KMS-11 (cell line): ENCODE measurements around the gene C5orf52.

Experiments used
- H2AFZ ChIP-seq: fragments of 200-600 bp; sonication (generic); 2 replicates; pipeline ENCODE4 v1.6.1; 2016; ENCODE audit warnings: antibody characterized with exemption, mixed run types, low read depth
- H3K27ac ChIP-seq: fragments of 200-600 bp; sonication (generic); 2 replicates; pipeline ENCODE4 v1.6.1; 2016; ENCODE audit warnings: mild to moderate bottlenecking, mixed run types
- H3K27me3 ChIP-seq: fragments of 200-600 bp; sonication (generic); 2 replicates; pipeline ENCODE4 v1.6.1; 2017; ENCODE audit warnings: mild to moderate bottlenecking, low read depth, mixed run types, moderate library complexity; ENCODE audit not compliant: insufficient read depth
- H3K36me3 ChIP-seq: fragments of 200-600 bp; sonication (generic); 2 replicates; pipeline ENCODE4 v1.6.1; 2017; ENCODE audit warnings: mild to moderate bottlenecking, mixed run types; ENCODE audit not compliant: insufficient read depth
- H3K4me1 ChIP-seq: fragments of 200-600 bp; sonication (generic); 2 replicates; pipeline ENCODE4 v1.6.1; 2016; ENCODE audit warnings: mild to moderate bottlenecking, low read depth, mixed run types; ENCODE audit not compliant: poor library complexity, severe bottlenecking
- H3K4me2 ChIP-seq: fragments of 200-600 bp; sonication (generic); 2 replicates; pipeline ENCODE4 v1.7.0; 2016; ENCODE audit warnings: mild to moderate bottlenecking, mixed run types
- H3K4me3 ChIP-seq: fragments of 200-600 bp; sonication (generic); IDR thresholded peaks from 2 replicates; pipeline ENCODE4 v1.6.1; 2017; ENCODE audit warnings: low read depth, low read length, mixed read lengths; ENCODE audit not compliant: insufficient read depth
- H3K79me2 ChIP-seq: fragments of 200-600 bp; sonication (generic); 2 replicates; pipeline ENCODE4 v1.6.1; 2016; ENCODE audit warnings: low read depth, mixed run types; ENCODE audit not compliant: insufficient read depth
- H3K9ac ChIP-seq: fragments of 200-600 bp; sonication (generic); 2 replicates; pipeline ENCODE4 v1.6.1; 2016; ENCODE audit warnings: mild to moderate bottlenecking, mixed run types
- H4K20me1 ChIP-seq: fragments of 200-600 bp; sonication (generic); 2 replicates; pipeline ENCODE4 v1.6.1; 2016; ENCODE audit warnings: mild to moderate bottlenecking, mixed run types; ENCODE audit not compliant: insufficient read depth
- TF ChIP-seq, protein P1 (sequence below): fragments of 200-600 bp; sonication (generic); conservative IDR thresholded peaks from 2 replicates; pipeline ENCODE4 v1.6.1; 2017; ENCODE audit warnings: low read depth, mild to moderate bottlenecking, antibody characterized with exemption, low read length, moderate library complexity, mixed read lengths

C5orf52 gene

DNA sequence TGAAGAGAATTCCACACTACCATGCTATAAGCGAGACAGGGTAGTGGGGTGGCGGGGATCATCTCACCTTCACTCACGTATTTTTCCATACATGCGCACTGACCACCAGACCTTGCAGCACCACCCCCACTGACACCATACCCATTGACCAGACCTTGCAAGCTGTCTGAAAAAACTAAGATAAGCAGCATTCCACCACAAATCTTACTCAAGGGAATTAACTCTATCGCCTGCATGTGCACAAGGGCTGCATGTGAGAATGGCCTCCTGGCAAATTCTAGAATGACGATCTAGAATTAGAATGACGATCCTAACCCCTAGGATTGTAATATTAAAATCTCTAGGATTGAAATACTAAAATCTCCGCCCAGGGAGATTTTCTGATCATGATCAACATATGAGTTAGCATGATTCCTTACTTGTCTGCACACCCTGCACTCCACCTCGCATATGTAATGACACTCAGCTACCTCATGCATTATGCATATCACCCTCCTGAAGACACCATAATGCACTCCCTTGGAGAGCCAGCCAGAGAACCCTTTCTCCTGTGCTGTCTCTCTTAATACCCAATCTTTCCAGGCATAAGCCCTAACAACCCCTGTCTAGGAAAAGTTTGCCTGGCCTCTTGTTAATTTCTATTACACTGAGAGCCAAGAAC lies 30.8 kb upstream of the C5orf52 start:
- no peak overlapping the region for H3K4me2 ChIP-seq
- H3K4me1 ChIP-seq = no peaks in the 10 kb centered on the region
- no peaks in the 10 kb centered on the region for H3K79me2 ChIP-seq
- no peaks in the 10 kb centered on the region for H3K27me3 ChIP-seq
- no peak overlapping the region for H3K9ac ChIP-seq
- no peak overlapping the region for H3K4me3 ChIP-seq
- no peak overlapping the region for H3K27ac ChIP-seq
- no peak overlapping the region for H2AFZ ChIP-seq
- TF ChIP-seq, protein P1, sequence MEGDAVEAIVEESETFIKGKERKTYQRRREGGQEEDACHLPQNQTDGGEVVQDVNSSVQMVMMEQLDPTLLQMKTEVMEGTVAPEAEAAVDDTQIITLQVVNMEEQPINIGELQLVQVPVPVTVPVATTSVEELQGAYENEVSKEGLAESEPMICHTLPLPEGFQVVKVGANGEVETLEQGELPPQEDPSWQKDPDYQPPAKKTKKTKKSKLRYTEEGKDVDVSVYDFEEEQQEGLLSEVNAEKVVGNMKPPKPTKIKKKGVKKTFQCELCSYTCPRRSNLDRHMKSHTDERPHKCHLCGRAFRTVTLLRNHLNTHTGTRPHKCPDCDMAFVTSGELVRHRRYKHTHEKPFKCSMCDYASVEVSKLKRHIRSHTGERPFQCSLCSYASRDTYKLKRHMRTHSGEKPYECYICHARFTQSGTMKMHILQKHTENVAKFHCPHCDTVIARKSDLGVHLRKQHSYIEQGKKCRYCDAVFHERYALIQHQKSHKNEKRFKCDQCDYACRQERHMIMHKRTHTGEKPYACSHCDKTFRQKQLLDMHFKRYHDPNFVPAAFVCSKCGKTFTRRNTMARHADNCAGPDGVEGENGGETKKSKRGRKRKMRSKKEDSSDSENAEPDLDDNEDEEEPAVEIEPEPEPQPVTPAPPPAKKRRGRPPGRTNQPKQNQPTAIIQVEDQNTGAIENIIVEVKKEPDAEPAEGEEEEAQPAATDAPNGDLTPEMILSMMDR = no peak
- H3K36me3 ChIP-seq = no peaks in the 10 kb centered on the region
- H4K20me1 ChIP-seq = no peaks in the 10 kb centered on the region

DNA sequence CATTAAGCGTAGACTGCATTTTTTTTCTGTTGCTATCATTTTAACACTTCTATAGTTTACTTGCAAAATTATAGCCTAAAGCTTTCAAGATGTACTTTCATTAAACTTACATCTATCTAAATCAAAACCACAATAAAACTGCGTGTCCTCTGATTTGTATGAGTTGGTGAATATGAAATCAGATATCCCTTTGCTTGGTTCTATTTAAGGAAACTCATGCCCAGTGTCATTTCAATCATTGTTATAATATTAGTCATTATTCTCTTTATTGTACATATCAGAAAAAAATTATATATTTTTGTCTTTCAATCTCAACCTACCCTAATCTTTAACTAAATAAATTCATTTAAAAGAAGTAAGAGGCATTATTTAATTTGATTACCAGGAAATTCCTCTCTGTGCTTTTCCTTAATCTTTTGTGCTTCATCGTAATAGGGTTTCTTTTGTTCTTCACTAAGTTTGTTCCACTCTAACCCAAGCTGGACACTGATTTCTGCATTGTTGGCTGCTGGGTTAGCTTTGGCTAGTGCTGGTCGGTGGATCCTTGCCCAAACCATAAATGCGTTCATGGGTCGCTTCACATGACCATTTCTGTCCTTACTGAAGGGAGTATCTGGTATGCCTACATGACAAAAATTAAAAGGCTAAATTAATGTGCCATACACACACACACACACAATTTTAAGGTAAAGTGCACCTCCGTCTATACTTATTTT lies 22.9 kb upstream of the C5orf52 start:
- Histone ChIP-seq H3K27ac (no peak overlapping the region), H3K36me3 (no peaks in the 10 kb centered on the region), H4K20me1 (no peaks in the 10 kb centered on the region), H3K4me1 (no peaks in the 10 kb centered on the region), H3K4me2 (no peak overlapping the region), H3K79me2 (no peaks in the 10 kb centered on the region), H3K27me3 (no peaks in the 10 kb centered on the region), H3K9ac (no peak overlapping the region), H3K4me3 (no peak overlapping the region), H2AFZ (no peak overlapping the region)
- TF ChIP-seq, protein P1 = no peak

DNA sequence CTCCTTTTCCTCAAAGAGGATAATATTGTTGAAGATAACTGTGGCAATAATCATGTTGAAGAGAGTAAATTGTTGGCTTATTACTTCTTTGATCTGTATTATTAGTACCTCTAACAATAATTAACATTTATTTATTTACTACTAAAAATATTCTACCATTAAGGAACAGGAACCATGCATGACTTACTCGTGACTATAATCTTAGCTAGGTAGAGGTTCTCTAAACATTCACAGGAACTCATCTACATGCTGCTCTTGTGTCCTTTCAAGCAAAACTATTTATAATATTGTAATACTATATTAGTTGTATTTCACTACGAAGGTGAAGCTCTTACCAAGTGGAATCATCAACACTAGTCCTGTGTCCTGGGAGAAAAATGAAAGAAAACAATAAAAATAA lies 22.2 kb upstream of the C5orf52 start:
- H3K79me2 ChIP-seq = no peaks in the 10 kb centered on the region
- H3K9ac ChIP-seq = no peak overlapping the region
- H3K4me1 ChIP-seq = no peaks in the 10 kb centered on the region
- TF ChIP-seq, protein P1 = no peak
- H3K27ac ChIP-seq = no peak overlapping the region
- no peak overlapping the region for H3K4me3 ChIP-seq
- H4K20me1 ChIP-seq = no peaks in the 10 kb centered on the region
- no peaks in the 10 kb centered on the region for H3K27me3 ChIP-seq
- no peaks in the 10 kb centered on the region for H3K36me3 ChIP-seq
- H2AFZ ChIP-seq = no peak overlapping the region
- H3K4me2 ChIP-seq = no peak overlapping the region

DNA sequence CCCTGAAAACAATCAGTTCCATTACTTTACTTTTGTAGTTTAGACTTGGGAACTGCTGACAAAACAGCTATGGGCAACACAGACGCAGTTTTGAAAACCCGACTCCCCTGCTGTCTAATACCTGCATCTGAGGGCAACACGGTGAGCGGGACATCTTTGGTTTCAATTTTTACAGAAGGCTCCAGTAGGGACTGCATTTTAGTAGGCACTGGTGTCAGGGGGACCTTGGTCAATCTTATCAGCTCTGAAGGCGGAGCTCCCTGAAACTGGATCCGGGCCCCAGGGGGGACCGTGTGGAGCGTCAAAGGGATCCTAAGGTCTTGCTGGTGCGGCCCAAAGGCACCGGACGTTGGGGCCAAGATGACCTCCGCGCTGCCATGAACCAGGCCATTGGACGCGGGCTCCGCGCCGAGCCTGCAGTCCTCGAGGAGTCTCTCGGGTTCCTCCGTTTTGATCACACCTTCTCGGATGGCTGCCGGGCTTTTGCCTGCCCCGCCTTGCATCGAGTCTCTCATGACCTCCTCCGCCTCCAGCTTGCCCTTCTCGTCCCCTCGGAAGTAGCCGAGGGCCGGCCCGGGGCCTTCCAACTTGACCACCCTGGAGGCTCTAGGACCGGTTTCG lies 20.2 kb upstream of the C5orf52 start:
- Histone ChIP-seq H3K4me1 (no peaks in the 10 kb centered on the region), H3K4me3 (no peak overlapping the region), H3K9ac (no peak overlapping the region), H3K36me3 (no peaks in the 10 kb centered on the region), H3K4me2 (no peak overlapping the region), H3K79me2 (no peaks in the 10 kb centered on the region), H3K27ac (no peak overlapping the region), H4K20me1 (no peaks in the 10 kb centered on the region), H3K27me3 (no peaks in the 10 kb centered on the region), H2AFZ (no peak overlapping the region)
- TF ChIP-seq, protein P1 = no peak
